Measurements from ENCODE around the gene SLC26A2. TPM values are rescaled to one million over a fixed set of nuclear protein-coding genes. Genes with fewer than 3 reads are reported as not detected.

Gene SLC26A2
- total and polyA plus RNA-seq, 2 donors (not counting 1 experiment from before 2014, with no cell fraction given), result 2.1 to 13.2 TPM

DNA sequence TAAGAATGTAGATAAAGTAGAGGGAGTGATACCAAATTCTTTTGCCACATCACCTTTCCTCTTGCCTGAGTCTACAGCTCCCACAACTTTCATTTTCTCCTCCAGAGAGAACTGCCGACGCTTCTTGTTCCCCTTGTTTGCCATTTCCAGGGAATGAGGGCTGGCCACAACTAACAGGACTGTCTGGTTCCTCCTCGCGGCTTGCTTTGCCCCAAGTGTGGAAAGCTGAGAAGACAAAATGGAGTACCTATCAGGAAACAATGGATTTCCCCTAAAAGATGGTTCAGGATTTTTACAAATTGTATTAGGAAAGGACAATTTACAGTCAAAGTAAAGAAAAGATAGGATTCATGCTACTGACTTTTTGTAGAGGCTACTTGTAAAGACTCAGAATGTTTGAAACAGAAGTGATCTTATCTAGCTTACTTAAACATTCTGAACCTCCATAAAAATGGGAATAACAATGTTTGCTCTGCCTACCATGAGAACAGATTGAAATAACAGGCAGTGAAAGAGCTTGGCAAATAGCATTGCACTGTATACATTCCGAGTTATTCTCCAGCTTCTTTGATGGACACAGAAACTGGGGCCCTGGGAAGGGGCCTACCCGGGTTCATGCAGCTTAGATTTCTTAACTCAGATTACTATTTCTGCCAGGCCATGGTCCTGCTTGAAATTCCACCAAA lies 35.8 kb downstream of the SLC26A2 start:
- Histone ChIP-seq H3K27ac (ENCODE audit: low read length in 2 of 2) (no peak overlapping the region), H3K36me3 (replicated peaks in 1 of 2; ENCODE audit: control extremely low read depth in 1 of 2, control insufficient read depth in 1 of 2, extremely low read depth in 1 of 2, insufficient read depth in 2 of 2, low read length in 1 of 2) (peaks cover 0 to 14% of the 10 kb centered on the region in 2 experiments), H3K9me3 (ENCODE audit: control extremely low read depth in 1 of 3, control insufficient read depth in 2 of 3, insufficient read depth in 1 of 3, low read length in 2 of 3) (no peaks in the 10 kb centered on the region), H3K27me3 (replicated peaks in 1 of 4; ENCODE audit: control extremely low read depth in 1 of 4, control insufficient read depth in 3 of 4, insufficient read depth in 4 of 4, low read length in 3 of 4) (no peaks in the 10 kb centered on the region), H3K4me1 (ENCODE audit: control insufficient read depth in 2 of 2, insufficient read depth in 2 of 2, low read length in 2 of 2) (peaks cover 6 to 12% of the 10 kb centered on the region in 2 donors), H3K9ac (ENCODE audit: low read length) (no peak overlapping the region), H3K79me2 (ENCODE audit: control insufficient read depth, insufficient read depth, low read length) (peaks cover 5% of the 10 kb centered on the region), H3K4me2 (replicated peaks; ENCODE audit: low read depth, low read length, poor library complexity, severe bottlenecking) (no peak overlapping the region), H3K4me3 (ENCODE audit: control extremely low read depth in 1 of 5, extremely low read depth in 1 of 5, insufficient read depth in 1 of 5, low read depth in 2 of 5, low read length in 4 of 5) (no peak overlapping the region), H4K20me1 (ENCODE audit: control insufficient read depth, insufficient read depth, low read length, poor library complexity, severe bottlenecking) (no peaks in the 10 kb centered on the region), H2AFZ (ENCODE audit: insufficient read depth, low read depth, low read length, poor library complexity, severe bottlenecking) (no peak overlapping the region)
- WGBS (ENCODE audit: insufficient coverage), result 100% methylated on average over 5 of the region's 6 CpGs
- no peaks in the 10 kb centered on the region for H3K27me3 Mint-ChIP-seq
- ATAC-seq (ENCODE audit: low read depth) (no peak), DNase-seq (no peak)
- no peak overlapping the region for H3K27ac Mint-ChIP-seq
- no peaks in the 10 kb centered on the region for H3K9me3 Mint-ChIP-seq (ENCODE audit: insufficient read depth)
- ChIA-PET POLR2A (no interaction called here), CTCF (interaction anchor here (2.3 kb wide), 2 partner anchors 162 to 165 kb away, joined by 8 to 14 read pairs; no protein-coding TSS in a partner anchor)
- peaks cover 14% of the 10 kb centered on the region for H3K4me1 Mint-ChIP-seq
- no peak overlapping the region for H3K4me3 Mint-ChIP-seq
- intact Hi-C loops (cut with micrococcal nuclease), result loop anchor here (10.0 kb wide), 1 partner anchor 642 kb away; the partner anchor contains the start of gene PCYOX1L
- TF ChIP-seq EZH2 (IDR thresholded peaks at IDR 0.05; ENCODE audit: borderline replicate concordance, insufficient read depth, low read depth, low read length, poor library complexity, severe bottlenecking), result no peak

DNA sequence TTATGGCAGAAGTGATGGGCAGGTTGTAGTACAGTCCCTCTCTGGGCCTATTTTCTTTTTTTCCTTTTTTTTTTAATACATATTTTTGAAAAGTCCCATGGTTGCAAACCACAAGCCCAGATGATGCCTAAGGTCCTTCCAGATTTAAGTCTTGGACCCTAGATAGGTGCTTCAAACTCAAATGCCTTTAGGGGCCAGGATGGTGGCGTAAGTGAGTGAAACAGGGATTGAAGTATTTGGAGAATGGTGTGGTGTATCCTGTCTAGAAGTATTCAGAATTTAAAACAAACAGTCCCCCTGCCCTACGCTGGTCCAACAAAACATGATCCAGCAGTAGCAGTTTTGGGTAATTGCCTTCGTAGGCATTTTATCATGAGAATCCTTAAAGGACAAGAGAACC lies 37.7 kb downstream of the SLC26A2 start:
- no peaks in the 10 kb centered on the region for H3K27me3 Mint-ChIP-seq
- no peak overlapping the region for H2AFZ ChIP-seq (ENCODE audit: insufficient read depth, low read depth, low read length, poor library complexity, severe bottlenecking)
- TF ChIP-seq, protein P1, sequence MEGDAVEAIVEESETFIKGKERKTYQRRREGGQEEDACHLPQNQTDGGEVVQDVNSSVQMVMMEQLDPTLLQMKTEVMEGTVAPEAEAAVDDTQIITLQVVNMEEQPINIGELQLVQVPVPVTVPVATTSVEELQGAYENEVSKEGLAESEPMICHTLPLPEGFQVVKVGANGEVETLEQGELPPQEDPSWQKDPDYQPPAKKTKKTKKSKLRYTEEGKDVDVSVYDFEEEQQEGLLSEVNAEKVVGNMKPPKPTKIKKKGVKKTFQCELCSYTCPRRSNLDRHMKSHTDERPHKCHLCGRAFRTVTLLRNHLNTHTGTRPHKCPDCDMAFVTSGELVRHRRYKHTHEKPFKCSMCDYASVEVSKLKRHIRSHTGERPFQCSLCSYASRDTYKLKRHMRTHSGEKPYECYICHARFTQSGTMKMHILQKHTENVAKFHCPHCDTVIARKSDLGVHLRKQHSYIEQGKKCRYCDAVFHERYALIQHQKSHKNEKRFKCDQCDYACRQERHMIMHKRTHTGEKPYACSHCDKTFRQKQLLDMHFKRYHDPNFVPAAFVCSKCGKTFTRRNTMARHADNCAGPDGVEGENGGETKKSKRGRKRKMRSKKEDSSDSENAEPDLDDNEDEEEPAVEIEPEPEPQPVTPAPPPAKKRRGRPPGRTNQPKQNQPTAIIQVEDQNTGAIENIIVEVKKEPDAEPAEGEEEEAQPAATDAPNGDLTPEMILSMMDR (IDR thresholded peaks at IDR 0.05), result no peak
- TF ChIP-seq EZH2 (IDR thresholded peaks at IDR 0.05; ENCODE audit: borderline replicate concordance, insufficient read depth, low read depth, low read length, poor library complexity, severe bottlenecking), result no peak
- H3K9me3 ChIP-seq (ENCODE audit: control extremely low read depth in 1 of 3, control insufficient read depth in 2 of 3, insufficient read depth in 1 of 3, low read length in 2 of 3), result no peaks in the 10 kb centered on the region
- no peaks in the 10 kb centered on the region for H3K27me3 ChIP-seq (replicated peaks in 1 of 4; ENCODE audit: control extremely low read depth in 1 of 4, control insufficient read depth in 3 of 4, insufficient read depth in 4 of 4, low read length in 3 of 4)
- H4K20me1 ChIP-seq (ENCODE audit: control insufficient read depth, insufficient read depth, low read length, poor library complexity, severe bottlenecking), result peaks cover 11% of the 10 kb centered on the region
- H3K79me2 ChIP-seq (ENCODE audit: control insufficient read depth, insufficient read depth, low read length), result peaks cover 25% of the 10 kb centered on the region
- H3K4me3 Mint-ChIP-seq, result no peak overlapping the region
- peaks cover 21 to 23% of the 10 kb centered on the region in 2 donors for H3K4me1 ChIP-seq (ENCODE audit: control insufficient read depth in 2 of 2, insufficient read depth in 2 of 2, low read length in 2 of 2)
- DNase-seq, result no peak
- no peak overlapping the region for H3K4me2 ChIP-seq (replicated peaks; ENCODE audit: low read depth, low read length, poor library complexity, severe bottlenecking)
- intact Hi-C loops (cut with micrococcal nuclease), result loop anchor here (10.0 kb wide), 1 partner anchor 643 kb away; the partner anchor contains the start of gene PCYOX1L
- no peak overlapping the region for H3K9ac ChIP-seq (ENCODE audit: low read length)
- H3K4me3 ChIP-seq (ENCODE audit: control extremely low read depth in 1 of 5, extremely low read depth in 1 of 5, insufficient read depth in 1 of 5, low read depth in 2 of 5, low read length in 4 of 5), result no peak overlapping the region
- 100% methylated on average over 1 of the region's 3 CpGs for WGBS (ENCODE audit: insufficient coverage)
- no peaks in the 10 kb centered on the region for H3K9me3 Mint-ChIP-seq (ENCODE audit: insufficient read depth)
- ChIA-PET CTCF (interaction anchor here (2.3 kb wide), 1 partner anchor 164 kb away, joined by 14 read pairs; no protein-coding TSS in a partner anchor), POLR2A (no interaction called here)
- peaks cover 0 to 14% of the 10 kb centered on the region in 2 experiments for H3K36me3 ChIP-seq (replicated peaks in 1 of 2; ENCODE audit: control extremely low read depth in 1 of 2, control insufficient read depth in 1 of 2, extremely low read depth in 1 of 2, insufficient read depth in 2 of 2, low read length in 1 of 2)
- H3K27ac Mint-ChIP-seq, result no peak overlapping the region
- H3K27ac ChIP-seq (ENCODE audit: low read length in 2 of 2), result no peak overlapping the region
- H3K4me1 Mint-ChIP-seq, result peaks cover 31% of the 10 kb centered on the region
- ATAC-seq (ENCODE audit: low read depth), result no peak

All from B cell (primary cell).